DMS53 treated with DMSO at 0.1 percent for 48 hours (cell line): Measurements from ENCODE around the gene CRX.
"Not testable (repeated sequence)": the region's sequence is repeated elsewhere in the genome, so short reads cannot be mapped to it uniquely, and the experiment has no call there.

Experiments used
- DNase-seq: peaks from one replicate; lab custom pipeline; 2025; ENCODE audit not compliant: unreplicated experiment; lab: John Stamatoyannopoulos, UW

The CRX gene

DNA sequence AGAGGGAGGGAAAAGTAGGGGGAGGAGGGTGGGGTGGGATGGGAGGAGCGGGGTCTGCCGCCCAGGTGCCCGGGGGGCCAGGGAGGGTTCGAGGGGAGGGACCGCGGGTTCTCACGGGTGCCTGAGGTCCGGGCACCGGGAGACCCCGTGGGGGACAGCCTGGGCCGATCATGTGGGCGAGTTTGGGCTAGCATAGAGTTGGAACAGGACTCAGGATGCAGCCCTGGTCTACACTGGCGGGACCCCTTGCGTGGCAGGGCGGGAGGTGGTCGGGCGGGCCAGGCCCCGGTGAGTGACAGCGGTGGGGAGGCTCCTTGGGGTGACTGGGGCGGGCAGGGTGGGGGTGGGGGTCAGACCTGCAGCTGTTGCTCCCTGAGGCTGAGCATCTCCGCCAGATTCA is 18.6 kb upstream of the CRX start:
- not testable (repeated sequence) for DNase-seq

- DNase-seq, result not testable (repeated sequence)
These were observed 18.1 kb upstream of the CRX start for GRCh38 chr19:47803671-47804070.

- DNase-seq, result not testable (repeated sequence)
These were observed 17.3 kb upstream of the CRX start, which contains the start of gene TPRX1 for GRCh38 chr19:47804451-47804850. TSS of gene TPRX1 (minus strand) at chr19:47804551. CDS start at chr19:47804539, 12 bp downstream.

- DNase-seq, result no peak
These were observed 16.4 kb upstream of the CRX start for GRCh38 chr19:47805313-47805712.

DNA sequence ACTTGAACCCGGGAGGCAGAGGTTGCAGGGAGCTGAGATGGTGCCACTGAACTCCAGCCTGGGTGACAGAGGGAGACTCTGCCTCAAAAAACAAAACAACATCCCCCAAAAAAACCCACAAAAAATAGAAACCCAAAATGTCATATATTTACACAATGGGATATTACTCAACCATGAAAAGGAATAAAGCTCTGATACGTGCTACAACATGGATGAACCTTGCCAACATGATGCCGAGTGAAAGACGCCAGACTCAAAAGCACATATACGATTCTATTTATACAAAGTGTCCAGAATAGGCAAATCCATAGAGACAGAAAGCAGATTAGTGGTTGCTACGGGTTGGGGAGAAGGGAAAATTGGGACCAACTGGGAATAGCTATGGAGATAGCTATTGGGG is 15.3 kb upstream of the CRX start:
- DNase-seq, result no peak

- DNase-seq, result no peak
These were observed 8.3 kb upstream of the CRX start for GRCh38 chr19:47813304-47813994.

GRCh38 chr19:47813995-47814328 is 7.8 kb upstream of the CRX start:
- no peak for DNase-seq

DNA sequence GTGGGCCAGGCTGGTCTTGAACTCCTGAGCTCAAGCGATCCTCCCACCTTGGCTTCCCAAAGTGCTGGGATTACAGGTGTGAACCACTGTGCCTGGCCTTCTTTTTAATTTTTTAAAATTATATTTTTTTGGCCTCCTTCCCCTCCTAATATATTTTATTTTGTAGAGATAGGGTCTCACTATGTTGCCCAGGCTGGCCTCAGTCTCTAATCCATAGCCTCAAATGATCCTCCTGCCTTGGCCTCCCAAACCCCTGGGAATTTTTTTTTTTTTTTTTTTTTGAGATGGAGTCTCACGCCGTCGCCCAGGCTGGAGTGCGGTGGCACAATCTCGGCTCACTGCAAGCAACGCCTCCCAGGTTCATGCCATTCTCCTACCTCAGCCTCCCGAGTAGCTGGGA is 5.5 kb upstream of the CRX start:
- DNase-seq, result not testable (repeated sequence)

GRCh38 chr19:47818221-47818620 is 3.5 kb upstream of the CRX start:
- not testable (repeated sequence) for DNase-seq

- no peak for DNase-seq
These were observed 1.9 kb upstream of the CRX start for GRCh38 chr19:47819858-47820257.

DNA sequence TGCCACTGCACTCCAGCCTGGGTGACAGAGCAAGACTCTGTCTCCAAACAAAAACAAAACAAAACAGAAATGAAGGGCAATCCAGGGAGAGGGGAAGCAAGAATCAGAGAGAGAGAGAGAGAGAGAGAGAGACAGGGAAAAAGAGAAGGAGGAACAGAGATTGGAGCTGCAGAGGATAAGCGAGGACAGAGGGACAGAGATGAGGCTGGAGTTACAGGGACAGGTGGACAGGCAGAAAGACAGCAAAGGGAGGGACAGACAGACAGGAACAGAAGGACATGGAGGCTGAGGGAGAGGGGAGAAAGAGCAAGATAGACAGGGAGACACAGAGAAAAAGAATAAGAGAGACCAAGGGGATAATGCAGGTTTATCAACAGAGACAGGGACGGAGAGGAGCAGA is 1.3 kb upstream of the CRX start:
- DNase-seq, result no peak

DNA sequence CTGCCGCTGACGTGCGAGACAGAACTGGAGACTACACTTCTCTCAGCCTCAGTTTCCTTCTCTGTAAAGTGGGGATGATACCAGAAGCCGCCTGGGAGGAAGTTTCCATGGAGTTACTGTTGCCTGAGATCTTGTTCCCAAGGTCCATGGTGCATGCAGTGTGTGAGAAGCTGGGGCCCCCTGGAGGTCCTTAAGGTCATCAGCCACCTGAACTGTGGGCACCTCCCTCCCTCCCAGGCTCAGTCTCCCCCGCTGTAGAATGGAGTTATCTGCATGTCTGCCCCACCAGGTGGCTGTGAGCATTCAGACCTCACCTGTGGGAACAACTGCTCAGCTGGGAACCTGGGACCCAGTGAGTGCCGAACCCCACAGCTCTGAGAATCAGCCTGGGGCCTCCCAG is 2.7 kb downstream of the CRX start:
- DNase-seq, result no peak

- DNase-seq, result no peak
These were observed 5.1 kb downstream of the CRX start for GRCh38 chr19:47826800-47827199.

DNA sequence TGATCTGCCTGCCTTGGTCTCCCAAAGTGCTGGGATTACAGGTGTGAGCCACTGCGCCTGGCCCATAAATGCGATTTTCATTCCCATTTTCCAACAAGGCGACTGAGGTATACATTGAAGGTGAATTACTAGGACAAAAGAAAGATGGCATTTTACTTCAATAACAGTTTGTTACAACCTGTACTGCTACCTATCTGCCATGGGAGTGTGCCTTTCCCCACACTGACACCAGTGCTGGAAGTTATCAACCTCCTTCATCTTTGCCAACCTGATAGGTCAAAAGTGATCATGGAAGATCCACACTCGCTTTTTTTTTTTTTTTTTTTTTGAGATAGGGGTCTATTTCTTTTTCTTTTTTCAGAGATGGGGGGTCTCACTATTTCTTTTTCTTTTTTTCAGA is 11.0 kb downstream of the CRX start:
- DNase-seq, result no peak

- DNase-seq, result no peak
These were observed 14.3 kb downstream of the CRX start for GRCh38 chr19:47836038-47836437.

GRCh38 chr19:47839411-47839810 is 17.7 kb downstream of the CRX start:
- no peak for DNase-seq

GRCh38 chr19:47839913-47840312 is 18.2 kb downstream of the CRX start:
- DNase-seq, result no peak

DNA sequence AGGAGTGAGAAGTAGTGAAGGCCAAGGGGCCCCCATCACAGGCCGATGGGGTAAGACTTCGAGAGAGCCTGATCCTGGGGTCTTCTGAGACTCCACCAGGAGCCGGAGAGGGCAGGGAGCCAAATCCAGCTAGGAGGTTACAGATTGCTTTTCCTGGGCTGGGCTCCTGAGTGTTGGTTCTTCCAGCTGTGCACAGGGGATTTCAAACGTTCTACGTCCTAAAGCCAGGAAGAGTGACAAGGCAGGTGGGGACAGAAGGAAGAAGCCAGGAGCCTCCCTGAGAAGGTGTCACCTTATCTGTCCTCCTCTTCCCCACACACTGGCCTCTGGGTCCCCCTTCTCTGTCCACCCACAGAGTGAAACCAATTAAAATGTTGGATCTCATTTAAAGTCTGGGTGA is 21.2 kb downstream of the CRX start:
- no peak for DNase-seq

GRCh38 chr19:47848425-47848822 is 26.7 kb downstream of the CRX start:
- DNase-seq, result no peak

GRCh38 chr19:47848823-47849473 is 27.2 kb downstream of the CRX start:
- no peak for DNase-seq

DNA sequence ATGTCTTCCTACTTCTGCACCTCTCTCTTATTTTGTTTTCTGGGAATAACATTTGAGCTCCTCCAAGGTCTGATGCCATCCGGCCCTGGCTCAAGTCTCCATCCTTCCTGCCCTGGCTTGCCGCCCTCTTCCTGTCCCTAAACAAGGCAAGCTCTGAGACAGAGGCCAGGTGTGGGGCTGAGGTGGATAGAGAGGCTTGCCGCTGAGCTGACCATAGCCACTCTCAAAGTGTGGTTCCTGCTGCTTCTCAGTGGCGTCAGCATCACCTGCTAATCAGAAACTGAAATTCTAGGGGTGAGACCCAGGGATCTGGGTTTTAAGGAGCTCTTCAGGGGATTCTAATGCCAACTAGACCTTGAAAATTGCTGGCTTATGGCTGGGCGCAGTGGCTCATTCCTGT is 31.3 kb downstream of the CRX start:
- no peak for DNase-seq

DNA sequence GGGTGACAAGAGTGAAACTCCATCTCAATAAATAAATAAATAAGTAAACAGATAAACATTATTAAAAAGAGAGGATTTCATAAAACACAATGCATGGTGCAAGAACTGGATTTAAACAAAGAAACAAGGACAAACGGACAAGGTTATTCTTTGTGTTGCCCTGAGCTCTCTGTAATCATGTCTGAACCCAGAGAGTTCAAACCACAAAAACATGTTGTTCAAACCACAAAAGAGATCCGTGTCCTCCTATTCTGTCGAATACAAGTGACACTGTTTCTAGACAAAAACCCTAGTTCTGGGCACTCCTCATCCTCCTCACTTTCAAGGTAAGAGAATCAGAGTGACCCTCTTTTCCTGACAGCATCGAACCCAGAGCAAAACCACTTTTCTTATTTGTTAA is 32.7 kb downstream of the CRX start:
- DNase-seq, result no peak

GRCh38 chr19:47858231-47858630 is 36.5 kb downstream of the CRX start:
- not testable (repeated sequence) for DNase-seq
